GM19467 (cell line): Measurements from ENCODE around the gene PYHIN1.

Source experiments
- ATAC-seq: cut with Tn5 transposase; IDR thresholded peaks from one replicate; pipeline ENCODE4 v1.9.1; 2021; ENCODE audit warnings: mild to moderate bottlenecking, moderate library complexity; ENCODE audit not compliant: unreplicated experiment

The PYHIN1 gene

DNA sequence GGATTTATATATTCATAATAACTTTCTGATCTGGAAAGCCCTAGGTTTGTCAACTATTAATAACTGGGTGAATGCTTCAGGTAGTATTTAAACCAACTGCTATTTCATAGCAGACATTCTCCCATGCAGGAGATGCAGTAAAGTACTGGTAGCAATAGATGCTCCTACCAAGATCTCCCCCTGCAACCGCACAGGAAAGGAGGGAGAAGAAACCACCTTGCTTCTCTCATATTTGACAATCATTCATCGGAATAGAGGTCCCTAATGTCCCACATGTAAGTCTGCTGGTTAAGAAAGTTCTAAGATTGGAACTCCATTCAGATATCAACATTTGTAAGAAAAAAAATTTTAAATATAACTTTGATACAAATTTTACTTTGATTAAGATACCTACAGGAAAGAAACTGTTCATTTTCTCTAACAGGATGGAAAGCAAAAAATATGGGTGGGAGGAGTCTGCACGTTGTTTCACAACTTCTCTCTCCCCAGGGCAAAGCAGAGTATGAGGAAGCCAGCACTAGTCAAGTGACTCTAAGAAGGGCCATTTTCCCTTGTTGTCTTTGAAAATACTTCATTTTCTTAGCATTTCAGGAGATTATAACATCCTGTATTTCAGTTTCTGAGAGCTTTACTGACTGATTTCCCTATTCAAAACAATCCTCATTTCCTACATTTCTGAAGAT, at the start of gene PYHIN1:
Gene PYHIN1, plus strand, starts transcription at position 498 of the 683 bp plus-strand sequence. CDS start 5,359 bp downstream, outside the sequence.
- no peak for ATAC-seq

DNA sequence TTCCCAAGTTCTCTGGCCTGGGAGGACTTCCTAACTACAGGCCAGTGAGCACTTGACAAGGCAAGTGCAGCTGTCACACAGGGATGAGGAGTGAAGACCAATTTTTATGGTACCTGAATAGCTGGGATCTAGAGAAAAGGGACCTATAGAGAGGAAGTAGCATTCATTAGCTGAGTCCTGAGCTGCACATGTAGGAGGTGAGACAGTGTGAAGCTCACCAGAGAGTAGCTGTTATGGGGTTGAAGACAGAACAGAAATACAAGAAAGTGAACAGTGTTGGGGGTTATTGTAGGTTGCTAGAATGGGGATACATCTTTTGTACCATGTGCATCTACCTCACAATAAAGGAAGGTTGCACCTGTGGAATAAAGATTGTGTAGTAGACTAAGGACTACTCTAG, 37.7 kb upstream of the PYHIN1 start:
- ATAC-seq = no peak

DNA sequence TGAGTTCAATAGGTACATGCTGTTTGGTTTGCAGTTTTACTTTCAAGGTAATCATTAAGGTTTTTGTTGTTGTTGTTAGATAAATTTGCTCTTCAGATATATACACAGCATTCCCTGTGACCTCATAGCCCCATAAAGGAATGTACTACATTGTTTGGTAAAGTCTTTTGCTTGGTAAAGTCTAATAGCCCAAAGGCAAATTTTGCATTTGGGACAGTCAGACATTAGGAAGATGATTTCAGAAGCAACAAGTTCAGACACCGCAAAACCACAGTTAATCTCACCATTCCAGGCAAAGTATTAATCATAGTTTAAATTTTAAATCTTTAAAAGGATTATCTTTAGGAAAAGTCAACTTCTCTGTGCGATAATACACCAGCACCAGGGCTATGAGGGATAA, 32.6 kb upstream of the PYHIN1 start:
- ATAC-seq = no peak

DNA sequence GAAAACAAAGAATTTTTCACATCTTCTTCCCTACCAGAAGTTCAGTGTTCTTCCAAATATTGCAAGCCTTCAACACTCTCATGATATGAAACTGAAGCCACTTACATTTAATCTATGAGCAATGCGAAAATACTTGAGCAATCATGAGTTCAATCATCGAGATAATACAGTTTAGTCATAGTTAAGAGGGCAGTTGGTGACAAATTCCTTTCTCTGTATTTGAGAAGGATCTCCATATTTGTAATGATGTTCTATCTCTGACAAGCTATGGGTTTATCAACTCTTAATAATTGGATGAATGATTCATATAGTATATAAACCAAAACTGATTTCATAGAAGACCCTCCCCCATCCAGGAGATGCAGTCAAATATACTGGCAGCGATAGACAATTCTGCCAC, 29.7 kb upstream of the PYHIN1 start:
- no peak for ATAC-seq

DNA sequence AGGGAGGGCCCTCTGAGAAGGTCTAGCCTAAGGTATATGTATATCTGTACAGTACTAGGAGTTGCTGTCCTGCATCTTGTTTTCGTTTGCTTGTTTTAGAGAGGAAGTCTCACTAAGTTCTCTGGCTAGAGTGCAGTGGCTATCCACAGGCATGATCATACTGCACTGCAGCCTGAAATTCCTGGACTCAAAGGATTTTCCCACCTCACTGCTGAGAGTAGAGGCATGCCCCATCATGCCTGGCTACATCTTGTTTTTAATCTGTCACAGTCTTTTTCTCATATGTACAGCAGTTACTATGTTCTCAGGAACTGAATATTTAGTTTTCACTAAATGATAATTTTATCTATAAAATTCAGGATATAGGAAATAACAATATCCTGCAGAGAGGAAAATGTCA, 15.3 kb upstream of the PYHIN1 start:
- ATAC-seq = no peak

DNA sequence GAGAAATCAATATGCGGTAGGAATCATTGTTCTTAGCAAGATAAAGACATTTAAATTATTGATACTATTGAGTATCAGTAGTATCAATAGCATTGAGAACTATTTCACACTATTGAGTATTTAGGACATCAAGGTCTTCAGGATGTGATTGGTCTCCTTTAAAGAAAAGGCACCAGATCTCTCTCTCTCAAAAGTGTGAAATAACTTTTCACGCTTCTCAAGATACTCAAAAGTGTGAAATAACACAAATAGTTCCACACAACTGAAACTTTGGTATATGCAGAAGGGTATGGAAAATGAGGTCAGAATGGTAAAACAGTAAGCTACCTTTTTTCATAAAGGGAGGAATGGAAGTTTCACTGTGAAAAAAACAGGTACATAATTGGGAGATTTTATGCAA, 6.7 kb upstream of the PYHIN1 start:
- no peak for ATAC-seq

DNA sequence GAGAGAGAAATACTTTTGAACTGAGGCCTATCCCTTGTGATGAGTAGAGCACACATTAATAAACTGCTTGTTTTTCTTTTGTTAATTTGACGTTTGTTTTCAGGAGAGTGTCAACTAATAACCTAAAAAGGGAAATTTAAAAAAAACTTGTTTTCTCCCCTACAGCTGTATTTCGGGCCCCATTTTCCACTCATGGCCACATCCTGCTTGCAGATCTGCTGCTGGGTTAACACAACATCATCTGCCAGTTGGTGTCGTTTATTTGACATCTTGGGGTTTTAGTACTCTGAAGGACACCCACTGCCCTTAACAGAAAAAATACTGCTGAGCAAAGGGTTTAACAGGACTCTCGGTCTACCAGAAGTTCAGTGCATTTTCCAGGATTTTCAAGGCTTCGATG, 848 bp upstream of the PYHIN1 start:
- no peak for ATAC-seq

DNA sequence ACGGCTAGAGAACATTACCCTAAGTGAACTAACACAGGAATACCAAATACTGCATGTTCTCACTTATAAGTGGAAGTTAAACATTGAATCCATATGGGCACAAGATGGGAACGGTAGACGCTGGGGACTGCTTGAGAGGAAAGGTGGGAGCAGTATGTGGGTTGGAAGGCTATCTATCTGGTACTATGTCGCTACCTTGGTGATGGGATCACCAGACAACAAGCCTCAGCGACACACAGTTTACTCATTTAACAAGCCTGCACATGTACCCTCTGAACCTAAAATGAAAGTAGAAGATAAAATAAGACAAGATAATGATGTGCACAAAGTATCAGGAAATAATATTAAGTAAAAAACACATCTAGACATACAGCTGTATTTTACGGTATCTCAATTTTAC, 819 bp downstream of the PYHIN1 start:
- ATAC-seq = no peak

DNA sequence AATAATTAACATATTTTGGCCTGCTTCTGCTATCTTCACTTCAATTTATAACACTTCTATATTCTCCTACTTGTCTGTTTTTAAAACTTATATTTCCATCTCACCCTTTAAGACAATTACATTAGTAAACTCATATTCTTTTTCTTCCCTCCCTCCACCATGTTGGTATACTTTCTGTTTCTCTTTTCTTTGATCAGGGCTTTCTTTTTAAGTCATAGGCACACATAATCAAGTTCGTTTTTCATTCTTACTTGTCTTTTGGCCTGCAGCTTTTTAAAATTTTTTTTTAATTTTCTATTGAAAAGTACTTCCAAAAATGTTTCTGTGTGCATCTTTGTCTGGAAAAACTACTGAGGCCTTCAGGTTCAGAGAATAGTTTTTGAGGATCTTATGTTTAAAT, 2.3 kb downstream of the PYHIN1 start:
- ATAC-seq = no peak

DNA sequence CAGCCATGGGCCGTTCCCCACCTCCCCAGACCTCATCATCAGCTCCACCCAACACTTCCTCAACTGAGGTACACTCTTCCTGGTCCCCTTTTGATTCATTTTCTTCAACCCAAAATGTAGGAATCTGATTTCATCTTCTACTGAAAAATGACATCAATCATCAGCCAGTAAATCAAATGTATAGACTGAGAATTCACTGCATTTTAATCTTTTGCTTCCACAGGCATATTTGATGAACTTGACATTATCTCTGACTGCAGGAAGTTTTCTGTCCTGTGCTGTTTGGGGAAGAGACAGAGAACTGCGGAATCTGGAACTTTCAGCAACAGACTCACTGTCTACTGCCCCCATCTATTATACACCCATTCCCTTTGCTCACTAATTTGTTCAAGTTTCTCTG, 7.8 kb downstream of the PYHIN1 start:
- ATAC-seq = no peak

DNA sequence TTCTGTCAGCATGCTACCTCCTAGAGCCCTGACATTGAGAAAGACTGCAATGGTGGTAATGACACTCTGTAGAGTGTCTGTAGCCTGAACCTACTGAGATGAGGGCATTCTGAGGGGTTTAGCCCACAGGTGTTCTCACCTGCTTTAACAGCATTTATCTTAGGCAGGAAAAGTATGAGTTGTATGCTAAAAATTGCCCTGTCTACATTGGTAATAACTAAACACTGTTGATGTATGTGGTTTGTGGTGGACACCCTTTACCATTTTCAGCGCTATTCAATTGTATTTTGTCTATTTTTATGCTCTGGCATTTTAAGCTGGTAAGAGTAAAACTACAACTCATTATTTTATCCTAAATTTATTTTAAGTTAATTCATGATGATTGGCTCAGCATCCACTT, 10.0 kb downstream of the PYHIN1 start:
- ATAC-seq = no peak

DNA sequence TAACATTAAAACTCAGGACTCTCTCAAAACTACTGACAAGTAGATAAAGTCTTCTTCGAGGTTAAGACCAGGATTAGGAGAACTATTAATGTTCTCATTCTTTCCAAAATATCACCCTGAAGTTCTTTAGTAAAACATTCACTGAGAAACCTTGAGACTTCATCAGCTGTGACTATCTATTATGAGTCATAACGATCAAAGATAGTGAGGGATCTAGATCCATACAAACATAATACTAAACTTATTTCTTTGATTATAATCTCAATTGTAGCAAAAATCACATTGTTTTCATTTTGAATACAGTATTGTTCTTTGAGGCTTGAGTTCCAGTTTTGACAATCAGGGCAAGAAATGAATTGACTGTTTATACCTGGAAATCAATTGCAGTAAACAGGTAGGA, 11.1 kb downstream of the PYHIN1 start:
- no peak for ATAC-seq

DNA sequence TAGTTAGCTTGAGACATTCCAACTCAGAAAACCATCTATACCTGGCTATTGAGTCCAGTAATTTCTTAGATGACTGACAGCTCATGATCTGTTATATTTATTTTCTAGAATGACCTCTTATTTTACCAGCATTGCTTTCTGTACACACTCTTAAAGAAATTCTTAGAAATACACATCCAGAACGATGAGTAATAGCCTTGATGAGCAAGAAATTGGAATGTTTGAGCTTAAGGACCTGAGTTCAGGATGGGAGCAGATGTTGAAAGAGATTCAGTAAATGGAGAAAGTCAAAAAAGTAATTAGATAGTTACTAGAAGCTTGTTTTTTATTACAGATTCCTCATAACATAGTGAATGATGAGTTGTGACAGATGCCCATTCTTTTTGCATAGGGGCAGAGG, 11.7 kb downstream of the PYHIN1 start:
- ATAC-seq = no peak

DNA sequence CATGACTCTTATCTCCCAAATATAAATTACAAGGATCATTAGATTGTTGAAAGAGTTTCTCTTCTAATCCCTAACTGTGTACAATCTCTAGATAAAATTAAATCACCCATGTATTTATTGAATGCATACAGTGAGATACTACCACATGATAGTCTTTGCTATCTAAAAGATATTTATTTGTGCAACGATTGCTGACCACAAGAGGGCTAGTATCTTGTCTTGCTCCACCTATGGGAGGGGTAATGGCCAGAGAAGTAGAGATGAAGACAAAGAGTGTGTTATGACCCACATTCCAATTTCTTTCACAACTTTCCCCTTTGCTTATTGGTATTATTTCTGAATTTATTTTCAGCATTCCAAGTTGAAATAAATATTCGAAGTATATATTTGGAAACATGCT, 13.7 kb downstream of the PYHIN1 start:
- no peak for ATAC-seq

DNA sequence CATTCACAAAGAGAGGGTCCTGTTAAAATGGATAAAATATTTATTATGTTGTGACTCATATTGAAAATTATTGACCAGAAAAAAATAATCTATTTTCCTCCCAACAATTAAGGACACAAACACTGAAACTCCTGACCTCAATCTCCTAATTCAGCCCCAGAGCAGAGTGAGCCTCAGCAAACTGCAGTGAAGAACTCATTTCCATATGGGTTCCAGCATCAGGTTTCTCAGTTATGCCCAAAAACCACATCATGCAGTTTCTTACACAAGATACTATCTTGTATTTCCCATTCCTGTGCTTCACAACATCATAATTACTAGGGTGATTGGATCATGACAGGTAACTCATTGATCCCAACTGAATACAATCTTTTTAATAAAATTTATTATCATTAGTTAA, 15.4 kb downstream of the PYHIN1 start:
- ATAC-seq = no peak

DNA sequence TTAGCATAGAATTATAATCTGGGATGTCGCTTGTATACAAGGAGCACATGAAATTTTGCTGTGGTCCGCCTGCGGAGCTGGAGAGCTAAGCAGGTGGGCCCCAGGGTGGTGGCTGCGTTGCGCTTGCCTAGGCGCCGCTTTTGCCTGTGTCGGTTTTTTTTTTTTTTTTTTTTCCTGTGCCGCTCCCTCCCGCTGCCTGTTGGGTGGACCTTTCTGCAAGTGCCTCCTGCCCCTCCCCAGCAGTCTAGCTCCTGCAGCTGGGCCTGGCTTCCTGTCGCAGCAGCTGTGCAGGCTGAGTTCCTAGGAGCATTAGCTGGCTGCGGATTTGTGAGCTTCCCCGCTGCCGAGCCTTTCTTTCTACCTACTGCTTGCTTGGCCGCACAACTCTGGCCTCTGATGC, 20.6 kb downstream of the PYHIN1 start:
- peak; percentile 88 for ATAC-seq

DNA sequence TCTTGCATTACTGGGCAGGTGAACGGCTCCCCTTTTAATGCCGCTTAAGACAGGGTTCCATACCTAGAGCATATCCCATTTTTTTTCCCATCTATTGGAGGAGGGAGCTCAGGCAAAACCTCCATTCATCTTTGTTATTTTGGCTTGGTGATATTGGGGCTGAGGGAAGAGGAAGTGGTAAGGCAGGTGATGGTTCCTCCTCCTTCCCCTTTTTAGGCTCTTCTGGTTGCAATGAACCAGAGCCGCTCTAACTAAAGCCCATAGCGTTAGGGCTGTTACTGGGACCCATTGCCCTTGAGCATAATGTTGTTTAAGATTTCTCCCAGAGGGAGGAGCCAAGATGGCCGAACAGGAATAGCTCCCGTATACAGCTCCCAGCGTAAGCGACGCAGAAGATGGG, 21.1 kb downstream of the PYHIN1 start:
- peak; percentile 73 for ATAC-seq

DNA sequence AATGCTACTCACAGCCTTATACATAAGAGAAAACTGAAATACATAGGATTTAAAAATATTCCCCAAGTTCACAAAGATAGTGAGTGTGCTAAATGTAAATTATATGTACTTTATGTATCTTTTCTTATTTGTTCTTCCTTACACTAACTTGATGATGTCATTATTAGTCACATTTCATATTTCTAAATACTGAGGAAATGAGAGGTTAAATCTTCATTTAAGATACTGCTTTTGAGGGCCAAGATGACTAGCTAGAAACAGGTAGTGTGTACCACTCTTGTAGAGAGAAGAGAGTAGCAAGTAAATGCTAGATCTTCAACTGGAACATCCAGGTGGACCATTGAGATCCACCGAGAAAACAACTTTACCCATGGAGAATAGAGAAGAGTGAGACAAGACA, 29.8 kb downstream of the PYHIN1 start:
- ATAC-seq = no peak

DNA sequence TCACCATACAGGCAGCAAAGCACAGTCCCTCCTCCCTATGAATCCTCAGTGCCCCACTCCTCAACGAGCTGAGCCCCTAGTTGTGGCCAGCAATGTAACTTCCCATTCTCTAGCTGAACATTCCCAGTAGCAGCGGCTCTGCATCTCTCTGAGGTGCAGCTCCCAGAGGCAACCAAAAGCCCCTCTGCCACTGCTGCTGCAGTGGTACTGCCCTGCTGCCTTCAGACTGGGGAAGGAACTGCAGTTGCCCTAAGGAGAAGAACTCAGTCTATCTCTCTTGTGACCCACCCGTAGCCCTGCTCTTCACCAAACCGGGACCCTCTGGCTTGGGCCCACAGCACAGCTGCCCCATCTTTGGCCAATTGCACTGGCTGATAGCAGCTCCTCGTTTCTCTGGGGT, 31.6 kb downstream of the PYHIN1 start:
- no peak for ATAC-seq

DNA sequence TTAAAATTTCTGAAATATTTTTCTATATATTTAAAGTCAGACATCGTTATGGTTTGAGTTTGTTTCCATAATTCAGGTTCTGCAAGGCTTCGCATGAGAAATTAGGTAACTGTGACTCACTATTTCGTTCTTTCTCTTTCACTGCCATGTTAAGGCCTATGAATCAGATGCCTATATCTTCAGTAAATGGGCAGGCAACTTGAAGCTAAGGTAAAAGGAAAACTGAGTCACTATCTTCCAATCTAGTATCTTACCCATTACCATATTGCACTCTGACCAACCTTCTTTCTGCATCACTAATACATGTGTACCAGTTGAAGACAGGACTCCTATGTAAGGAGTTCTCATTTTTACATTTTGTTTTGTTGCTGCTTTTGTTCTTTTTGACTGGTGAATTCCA, 37.8 kb downstream of the PYHIN1 start:
- no peak for ATAC-seq

DNA sequence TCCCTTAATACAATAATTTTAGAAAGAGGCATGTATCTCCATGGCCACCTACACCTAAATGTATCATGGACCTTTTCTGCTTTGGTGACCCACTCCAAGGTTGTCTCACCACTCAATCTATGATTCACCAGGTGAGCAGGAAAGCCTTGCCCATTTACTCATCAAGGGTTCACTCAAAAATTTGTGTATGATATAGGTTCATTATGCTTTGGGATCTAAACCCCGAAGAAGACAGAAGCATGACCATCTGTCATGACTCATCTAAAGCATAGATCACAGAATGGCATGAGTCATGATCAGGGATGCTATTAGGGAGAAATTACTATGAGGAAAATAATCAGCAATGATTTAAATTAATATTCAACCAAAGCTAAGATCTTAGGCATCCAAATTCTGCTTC, 38.5 kb downstream of the PYHIN1 start:
- ATAC-seq = no peak

DNA sequence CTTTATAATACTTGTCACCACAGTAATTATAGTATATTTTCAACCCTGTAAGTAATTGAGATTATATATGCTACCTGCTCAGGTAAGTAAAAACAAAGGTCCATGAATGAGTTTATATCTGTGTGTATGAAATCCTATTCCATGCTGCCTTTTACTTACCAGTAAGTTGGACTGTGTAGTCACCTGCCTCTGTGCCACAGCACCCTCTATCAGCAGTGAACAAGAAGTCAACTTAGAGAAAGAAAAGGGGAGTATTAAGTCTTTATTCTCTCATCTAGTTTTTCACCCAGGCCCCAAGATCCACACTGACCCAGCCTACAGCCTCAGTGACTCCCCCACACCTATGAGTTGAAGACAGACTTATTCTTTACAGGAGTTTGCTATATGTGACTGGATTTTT, 41.5 kb downstream of the PYHIN1 start:
- no peak for ATAC-seq

DNA sequence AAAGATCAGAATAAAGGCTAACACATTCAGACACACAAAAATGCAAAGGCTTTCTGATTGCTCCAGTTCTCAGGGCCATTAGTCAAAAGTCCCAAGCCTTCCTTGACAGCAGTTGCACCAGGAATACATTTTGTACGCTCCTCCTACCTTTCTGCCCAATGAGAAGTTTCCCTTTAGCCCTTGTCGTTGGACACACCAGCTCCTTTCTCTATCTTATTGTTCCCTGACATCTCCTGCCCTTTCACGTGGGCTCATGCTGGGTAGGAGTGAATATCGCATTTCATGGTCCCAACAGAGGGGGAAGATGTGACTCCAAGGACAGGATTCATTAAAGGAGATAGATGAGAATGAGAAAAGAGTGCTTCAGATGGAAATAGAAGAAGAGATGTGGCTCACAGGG, 44.9 kb downstream of the PYHIN1 start:
- ATAC-seq = no peak
